PFSK-1 (cell line): ENCODE measurements around the gene MAD1L1.

ENCODE experiments used
- FOXP2 ChIP-seq: optimal IDR thresholded peaks from 2 replicates; pipeline ENCODE3; 2011; ENCODE audit warnings: borderline replicate concordance, control low read depth, inconsistent platforms; ENCODE audit not compliant: insufficient read depth; ENCODE audit errors: extremely low read length, extremely low read depth
- POLR2AphosphoS5 ChIP-seq: IDR thresholded peaks from 2 replicates; pipeline ENCODE4 v1.6.1; 2012; ENCODE audit warnings: low read depth, mild to moderate bottlenecking, control low read depth, low read length, moderate library complexity
- REST ChIP-seq, 2 experiments: IDR thresholded peaks; 2 replicates each; pipeline versions ENCODE4 v1.6.1 to v1.8.0; 2011 to 2012; ENCODE audit warnings: low read depth in 2 of 2, low read length in 2 of 2, control low read depth in 1 of 2, inconsistent platforms in 1 of 2, mild to moderate bottlenecking in 1 of 2, moderate library complexity in 1 of 2; ENCODE audit not compliant: insufficient read depth in 1 of 2
- SIN3A ChIP-seq: IDR thresholded peaks from 2 replicates; pipeline ENCODE4 v1.6.1; 2012; ENCODE audit warnings: mild to moderate bottlenecking, low read length, moderate library complexity, borderline replicate concordance; ENCODE audit not compliant: insufficient read depth
- TAF1 ChIP-seq: IDR thresholded peaks from 2 replicates; pipeline ENCODE4 v1.6.1; 2012; ENCODE audit warnings: low read length, control low read depth, borderline replicate concordance; ENCODE audit not compliant: insufficient read depth

The MAD1L1 gene

GRCh38 chr7:2075811-2076210 is 156.9 kb downstream of the MAD1L1 start:
- no peak for TF ChIP-seq FOXP2

GRCh38 chr7:2074691-2075090 is 158.1 kb downstream of the MAD1L1 start:
- TF ChIP-seq REST (IDR thresholded peaks at IDR 0.05; ENCODE audit: insufficient read depth in 1 of 2, low read depth in 2 of 2, low read length in 2 of 2): no peak
- TF ChIP-seq FOXP2: no peak

GRCh38 chr7:2072798-2073197 is 159.9 kb downstream of the MAD1L1 start:
- TF ChIP-seq REST (IDR thresholded peaks at IDR 0.05; ENCODE audit: insufficient read depth in 1 of 2, low read depth in 2 of 2, low read length in 2 of 2): no peak
- TF ChIP-seq FOXP2: no peak
- no peak for TF ChIP-seq TAF1
- TF ChIP-seq POLR2AphosphoS5: no peak
- no peak for TF ChIP-seq SIN3A

GRCh38 chr7:2072042-2072441 is 160.7 kb downstream of the MAD1L1 start:
- TF ChIP-seq TAF1 (no peak), FOXP2 (no peak), SIN3A (no peak), REST (IDR thresholded peaks at IDR 0.05; ENCODE audit: insufficient read depth in 1 of 2, low read depth in 2 of 2, low read length in 2 of 2) (no peak), POLR2AphosphoS5 (no peak)

- TF ChIP-seq REST (IDR thresholded peaks at IDR 0.05; ENCODE audit: insufficient read depth in 1 of 2, low read depth in 2 of 2, low read length in 2 of 2): no peak
- no peak for TF ChIP-seq POLR2AphosphoS5
- no peak for TF ChIP-seq FOXP2
- no peak for TF ChIP-seq TAF1
- no peak for TF ChIP-seq SIN3A
Measured at GRCh38 chr7:2071133-2071832, 161.5 kb downstream of the MAD1L1 start.
